ES-I3 (cell line): ENCODE results near the gene PRRC2B.
"Not testable (repeated sequence)": the region's sequence is repeated elsewhere in the genome, so short reads cannot be mapped to it uniquely, and the experiment has no call there.

ENCODE experiments used
- H3K36me3 ChIP-seq: 2 replicates; pipeline ENCODE4 v1.6.1; 2013; ENCODE audit warnings: mild to moderate bottlenecking, low read length, control low read depth, moderate library complexity; ENCODE audit not compliant: insufficient read depth
- H3K4me1 ChIP-seq: 2 replicates; pipeline ENCODE4 v1.6.1; 2013; ENCODE audit warnings: mild to moderate bottlenecking, control low read depth, low read length; ENCODE audit not compliant: insufficient read depth
- H3K9ac ChIP-seq: 2 replicates; pipeline ENCODE4 v1.6.1; 2013; ENCODE audit warnings: low read depth, mild to moderate bottlenecking, low read length, moderate library complexity
- H3K9me3 ChIP-seq: 2 replicates; pipeline ENCODE4 v1.6.1; 2013; ENCODE audit warnings: mild to moderate bottlenecking, low read length, moderate library complexity; ENCODE audit not compliant: control insufficient read depth, insufficient read depth

The PRRC2B gene

GRCh38 chr9:131447148-131447547 lies 53.3 kb downstream of the PRRC2B start:
- Histone ChIP-seq H3K36me3 (peaks cover 46% of the 10 kb centered on the region), H3K9me3 (no peaks in the 10 kb centered on the region), H3K9ac (no peak overlapping the region), H3K4me1 (no peaks in the 10 kb centered on the region)

DNA sequence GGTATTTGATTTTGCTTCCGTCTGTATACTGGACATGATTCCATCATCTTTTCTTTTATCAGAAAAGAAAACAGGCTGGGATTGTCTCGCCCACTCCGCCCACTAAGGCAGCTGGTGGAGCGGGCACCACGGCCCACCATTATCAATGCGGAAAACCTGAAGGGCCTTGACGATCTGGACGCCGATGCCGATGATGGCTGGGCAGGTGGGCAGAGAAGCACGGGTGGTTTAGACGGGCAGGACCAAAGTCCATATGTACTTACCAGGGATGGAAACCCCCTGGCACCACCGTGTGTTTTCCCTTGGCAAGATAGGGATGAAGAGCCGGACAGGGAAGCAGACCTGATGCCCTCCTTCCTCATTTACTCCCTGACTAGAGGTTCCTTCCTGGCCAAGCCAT lies 53.7 kb downstream of the PRRC2B start:
- no peak overlapping the region for H3K9ac ChIP-seq
- no peaks in the 10 kb centered on the region for H3K4me1 ChIP-seq
- H3K36me3 ChIP-seq: peaks cover 46% of the 10 kb centered on the region
- H3K9me3 ChIP-seq: no peaks in the 10 kb centered on the region

- H3K9me3 ChIP-seq: no peaks in the 10 kb centered on the region
- H3K4me1 ChIP-seq: no peaks in the 10 kb centered on the region
- peaks cover 45% of the 10 kb centered on the region for H3K36me3 ChIP-seq
- H3K9ac ChIP-seq: no peak overlapping the region
Observed at GRCh38 chr9:131448818-131449217, 54.9 kb downstream of the PRRC2B start.

GRCh38 chr9:131449276-131449675 lies 55.4 kb downstream of the PRRC2B start:
- no peaks in the 10 kb centered on the region for H3K4me1 ChIP-seq
- peaks cover 40% of the 10 kb centered on the region for H3K36me3 ChIP-seq
- H3K9ac ChIP-seq: no peak overlapping the region
- no peaks in the 10 kb centered on the region for H3K9me3 ChIP-seq

DNA sequence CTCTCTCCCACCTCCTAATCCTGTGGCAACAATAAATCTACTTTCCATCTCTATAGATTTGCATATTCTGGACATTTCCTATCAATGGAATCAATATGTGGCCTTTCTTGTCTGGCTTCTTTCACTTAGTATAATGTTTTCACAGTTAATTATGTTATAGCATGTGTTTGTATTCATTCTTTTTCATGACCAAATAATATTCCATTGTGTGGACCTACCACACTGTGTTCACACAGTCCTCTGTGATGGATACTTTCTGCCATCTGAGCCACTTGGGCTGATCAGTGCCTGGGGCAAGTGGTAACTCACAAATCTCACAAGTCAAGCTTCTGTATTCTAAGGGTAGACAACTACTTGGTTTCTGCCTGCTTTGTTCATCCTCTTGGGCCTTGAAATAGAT lies 60.1 kb downstream of the PRRC2B start:
- H3K36me3 ChIP-seq: peaks cover 40% of the 10 kb centered on the region
- no peaks in the 10 kb centered on the region for H3K4me1 ChIP-seq
- H3K9me3 ChIP-seq: no peaks in the 10 kb centered on the region
- H3K9ac ChIP-seq: no peak overlapping the region

GRCh38 chr9:131455655-131456054 lies 61.8 kb downstream of the PRRC2B start:
- H3K9ac ChIP-seq, H3K4me1 ChIP-seq, H3K9me3 ChIP-seq: not testable (repeated sequence)
- peaks cover 49% of the 10 kb centered on the region for H3K36me3 ChIP-seq

DNA sequence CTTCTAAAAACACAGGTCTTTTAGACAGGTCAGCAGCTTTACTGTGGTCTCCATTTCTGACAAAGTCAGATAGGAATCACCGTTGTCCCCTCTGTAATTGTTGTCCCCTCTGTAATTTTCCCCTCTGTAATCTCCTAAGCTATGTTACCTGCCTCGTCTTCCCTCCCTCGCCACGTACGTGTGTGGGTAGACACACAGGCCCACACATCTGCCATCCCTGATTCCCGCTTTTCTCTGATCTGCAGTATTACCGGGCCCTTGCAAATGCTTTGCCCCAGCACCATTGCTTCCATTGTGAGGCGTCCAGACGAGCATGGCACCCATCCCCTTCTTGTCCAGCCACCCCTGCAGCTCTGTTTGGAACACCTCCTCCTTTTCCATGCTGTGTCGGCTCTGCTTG lies 63.9 kb downstream of the PRRC2B start:
- Histone ChIP-seq H3K9ac (no peak overlapping the region), H3K36me3 (peaks cover 55% of the 10 kb centered on the region), H3K4me1 (no peaks in the 10 kb centered on the region), H3K9me3 (no peaks in the 10 kb centered on the region)

DNA sequence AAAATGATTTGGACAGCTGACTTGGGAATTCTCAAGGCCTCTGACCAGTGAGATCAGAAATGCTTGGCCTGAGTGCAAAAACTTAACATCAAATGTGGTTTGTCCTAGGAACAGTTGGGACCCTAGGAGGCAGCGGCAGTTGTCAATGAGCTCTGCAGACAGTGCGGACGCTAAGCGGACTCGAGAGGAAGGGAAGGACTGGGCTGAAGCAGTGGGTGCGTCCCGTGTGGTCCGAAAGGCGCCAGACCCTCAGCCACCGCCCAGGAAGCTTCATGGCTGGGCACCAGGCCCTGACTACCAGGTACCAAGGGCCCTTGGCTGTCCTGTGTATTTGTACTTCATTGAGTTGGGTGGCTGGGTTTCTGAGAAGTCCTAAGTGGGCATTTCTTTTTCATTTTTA lies 65.2 kb downstream of the PRRC2B start:
- Histone ChIP-seq H3K9ac (no peak overlapping the region), H3K36me3 (peaks cover 55% of the 10 kb centered on the region), H3K4me1 (no peaks in the 10 kb centered on the region), H3K9me3 (no peaks in the 10 kb centered on the region)

- H3K4me1 ChIP-seq: no peaks in the 10 kb centered on the region
- no peak overlapping the region for H3K9ac ChIP-seq
- H3K9me3 ChIP-seq: no peaks in the 10 kb centered on the region
- peaks cover 61% of the 10 kb centered on the region for H3K36me3 ChIP-seq
Observed at GRCh38 chr9:131461166-131461565, 67.3 kb downstream of the PRRC2B start.

DNA sequence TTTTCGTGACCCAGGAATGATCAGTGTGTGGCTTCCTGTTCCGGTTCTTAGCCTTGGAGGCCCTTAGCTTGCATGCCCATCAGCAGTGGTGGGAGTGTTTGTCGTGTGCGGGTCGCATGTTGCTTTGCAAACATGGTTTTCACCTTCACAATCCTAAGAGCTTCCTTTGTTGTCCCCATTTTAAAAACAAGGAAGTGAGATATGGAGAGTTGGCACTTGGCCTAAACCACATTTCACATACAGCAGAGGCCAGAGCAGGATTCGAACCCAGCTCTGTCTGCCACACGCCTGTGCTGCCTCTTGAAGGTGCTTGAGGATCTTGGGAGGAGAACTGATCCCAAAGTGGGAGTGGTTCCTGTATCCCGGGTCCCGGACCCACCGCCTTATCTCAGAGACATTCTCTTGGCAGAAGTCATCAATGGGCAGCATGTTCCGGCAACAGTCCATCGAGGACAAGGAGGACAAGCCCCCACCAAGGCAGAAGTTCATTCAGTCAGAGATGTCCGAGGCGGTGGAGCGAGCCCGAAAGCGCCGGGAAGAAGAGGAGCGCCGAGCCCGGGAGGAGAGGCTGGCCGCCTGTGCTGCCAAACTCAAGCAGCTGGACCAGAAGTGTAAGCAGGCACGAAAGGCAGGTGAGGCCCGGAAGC lies 70.6 kb downstream of the PRRC2B start:
- H3K36me3 ChIP-seq: peaks cover 59% of the 10 kb centered on the region
- H3K4me1 ChIP-seq: no peaks in the 10 kb centered on the region
- H3K9ac ChIP-seq: no peak overlapping the region
- H3K9me3 ChIP-seq: no peaks in the 10 kb centered on the region

GRCh38 chr9:131465401-131465800 lies 71.5 kb downstream of the PRRC2B start:
- H3K4me1 ChIP-seq: no peaks in the 10 kb centered on the region
- H3K9ac ChIP-seq: no peak overlapping the region
- H3K9me3 ChIP-seq: no peaks in the 10 kb centered on the region
- H3K36me3 ChIP-seq: peaks cover 50% of the 10 kb centered on the region

GRCh38 chr9:131467214-131467935 lies 73.5 kb downstream of the PRRC2B start:
- Histone ChIP-seq H3K9me3 (no peaks in the 10 kb centered on the region), H3K4me1 (no peaks in the 10 kb centered on the region), H3K36me3 (peaks cover 49% of the 10 kb centered on the region), H3K9ac (no peak overlapping the region)

DNA sequence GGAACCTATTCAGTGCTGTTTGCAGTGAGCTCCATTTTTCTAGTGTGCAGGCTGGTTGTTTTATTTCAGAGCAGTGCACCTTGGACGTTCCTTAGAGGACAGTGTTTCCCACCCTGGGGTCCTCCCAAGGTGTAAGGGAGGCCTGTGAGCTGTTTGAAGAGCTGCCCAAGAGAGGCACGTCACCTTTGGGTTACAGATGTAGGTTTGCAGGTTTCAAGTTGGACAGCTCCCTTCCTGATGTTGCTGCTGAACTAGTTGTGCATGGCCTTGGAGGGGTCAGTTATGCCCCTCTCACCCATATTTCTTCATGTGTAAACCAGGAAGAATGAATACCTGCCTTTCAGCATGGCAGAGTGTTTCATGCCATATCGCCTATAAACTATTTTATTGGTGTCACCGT lies 74.1 kb downstream of the PRRC2B start:
- Histone ChIP-seq H3K36me3 (peaks cover 48% of the 10 kb centered on the region), H3K4me1 (no peaks in the 10 kb centered on the region), H3K9me3 (no peaks in the 10 kb centered on the region), H3K9ac (no peak overlapping the region)

- Histone ChIP-seq H3K4me1 (no peaks in the 10 kb centered on the region), H3K36me3 (peaks cover 56% of the 10 kb centered on the region), H3K9ac (no peak overlapping the region), H3K9me3 (no peaks in the 10 kb centered on the region)
Observed at GRCh38 chr9:131469356-131469755, 75.5 kb downstream of the PRRC2B start.

DNA sequence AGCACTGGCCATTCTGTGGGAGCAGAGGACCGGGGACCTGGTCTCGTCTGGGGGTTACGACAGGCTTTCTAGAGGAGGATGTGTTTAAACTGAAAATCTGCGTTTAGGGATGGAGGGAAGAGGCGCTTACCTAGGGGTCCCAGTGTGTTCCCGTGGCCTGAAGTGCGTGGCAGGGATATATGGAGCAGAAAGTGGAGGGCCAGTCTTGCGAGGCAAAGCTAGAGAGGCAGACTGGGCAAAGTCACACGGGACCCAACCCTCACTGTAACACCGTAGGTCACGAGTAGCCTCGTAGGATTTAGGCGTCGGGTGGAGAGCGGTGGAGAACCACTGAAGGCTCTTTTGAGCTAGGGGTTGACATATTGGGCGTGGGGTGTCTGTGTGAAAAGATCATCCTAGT lies 76.1 kb downstream of the PRRC2B start:
- peaks cover 57% of the 10 kb centered on the region for H3K36me3 ChIP-seq
- H3K4me1 ChIP-seq: no peaks in the 10 kb centered on the region
- no peak overlapping the region for H3K9ac ChIP-seq
- H3K9me3 ChIP-seq: no peaks in the 10 kb centered on the region
